ENCODE measurements around the gene ZBTB44.
"Not testable (repeated sequence)": the region's sequence is repeated elsewhere in the genome, so short reads cannot be mapped to it uniquely, and the experiment has no call there.

The ZBTB44 gene

GRCh38 chr11:130194241-130195023 is 120.3 kb downstream of the ZBTB44 start:
- no peak for DNase-seq

- not testable (repeated sequence) for DNase-seq
Measured at GRCh38 chr11:130193551-130193950, 121.2 kb downstream of the ZBTB44 start.

GRCh38 chr11:130192845-130193267 is 121.9 kb downstream of the ZBTB44 start:
- DNase-seq, result no peak

GRCh38 chr11:130191896-130192295 is 122.8 kb downstream of the ZBTB44 start:
- DNase-seq, result no peak

- no peak for DNase-seq
Measured at GRCh38 chr11:130190371-130190881, 124.3 kb downstream of the ZBTB44 start.

DNA sequence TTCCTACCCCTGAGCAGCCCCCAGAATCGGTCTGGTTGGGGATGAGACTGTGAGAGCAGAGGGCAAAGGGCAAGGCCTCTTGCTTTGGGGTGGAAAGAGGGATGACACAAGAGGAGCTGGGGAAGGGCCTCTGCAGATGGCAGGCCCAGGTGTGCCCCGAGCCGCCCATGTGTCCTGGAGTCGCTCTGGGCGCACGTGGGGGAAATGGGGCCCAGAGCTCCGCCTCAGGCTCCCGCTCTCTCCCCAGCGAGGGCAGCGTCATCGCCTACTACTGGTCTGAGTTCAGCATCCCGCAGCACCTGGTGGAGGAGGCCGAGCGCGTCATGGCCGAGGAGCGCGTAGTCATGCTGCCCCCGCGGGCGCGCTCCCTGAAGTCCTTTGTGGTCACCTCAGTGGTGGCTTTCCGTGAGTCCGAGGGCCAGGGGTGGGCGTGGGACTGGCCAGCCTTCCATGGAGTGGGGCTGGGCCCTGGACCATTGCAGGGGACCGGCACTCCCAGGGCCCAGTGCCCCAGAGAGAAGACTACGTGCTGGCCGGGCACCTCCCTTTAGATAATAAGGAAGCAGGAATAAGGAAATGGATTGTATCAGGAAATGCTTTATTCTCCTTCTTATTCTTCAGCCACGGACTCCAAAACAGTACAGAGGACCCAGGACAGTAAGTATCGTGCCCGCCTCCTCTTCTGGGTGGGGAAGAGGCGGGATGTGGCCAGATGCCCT is 125.1 kb downstream of the ZBTB44 start:
- DNase-seq, result no peak

- DNase-seq, result no peak
Measured at GRCh38 chr11:130188585-130189347, 126.0 kb downstream of the ZBTB44 start.

- no peak for DNase-seq
Measured at GRCh38 chr11:130188047-130188446, 126.7 kb downstream of the ZBTB44 start.

DNA sequence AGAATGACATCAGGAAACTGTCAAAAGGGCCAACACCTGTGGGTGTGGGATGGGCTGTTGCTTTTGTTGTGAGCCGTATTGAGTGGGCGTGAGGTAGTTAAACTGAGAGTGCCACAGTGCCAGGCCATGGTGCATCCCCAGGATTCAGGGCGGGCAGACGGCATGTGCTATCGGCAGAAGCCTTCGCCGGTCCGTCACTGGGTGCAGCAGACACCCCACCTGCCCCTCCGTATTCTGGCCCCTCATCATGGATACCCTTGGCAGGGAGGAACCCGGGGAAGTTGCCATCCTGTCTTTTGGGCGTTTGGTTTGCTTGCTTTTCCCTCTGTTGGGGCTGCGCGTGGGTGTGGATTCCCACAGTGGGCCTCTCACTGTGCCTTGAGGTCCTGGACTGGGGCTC is 127.6 kb downstream of the ZBTB44 start:
- DNase-seq, result no peak

DNA sequence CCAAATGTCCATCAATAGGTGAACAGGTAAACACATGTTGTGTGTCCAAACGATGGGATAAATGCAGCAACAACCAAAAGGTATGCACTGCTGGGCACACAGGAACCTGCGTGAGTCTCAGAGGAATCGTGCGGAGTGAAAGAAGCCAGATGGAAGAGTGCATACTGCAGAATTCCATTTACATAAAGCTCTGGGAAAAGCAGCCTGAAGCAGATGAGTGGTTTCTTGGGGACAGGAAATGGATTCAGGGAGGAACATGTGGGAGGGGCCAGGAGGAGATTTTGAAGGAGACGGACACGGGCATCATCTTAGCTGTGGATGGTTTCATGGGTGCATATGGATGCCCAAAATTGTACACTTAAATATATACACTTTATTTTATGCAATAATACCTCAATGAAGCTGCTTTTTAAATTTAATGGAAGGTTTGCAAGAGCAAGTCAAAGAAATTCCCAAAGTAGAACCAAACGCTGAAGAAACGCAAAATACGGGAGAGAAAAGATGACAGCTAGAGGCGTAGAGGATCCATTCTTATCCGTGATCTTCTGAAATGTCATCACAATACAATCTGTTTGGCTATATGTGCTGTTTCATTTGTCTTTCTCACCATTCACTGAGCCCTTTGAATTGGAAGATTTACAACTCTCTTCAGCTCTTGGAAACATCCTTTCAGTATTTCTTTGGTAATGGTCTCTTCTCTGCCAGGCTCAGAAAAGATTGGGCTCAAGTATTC is 130.7 kb downstream of the ZBTB44 start:
- DNase-seq, result no peak

DNA sequence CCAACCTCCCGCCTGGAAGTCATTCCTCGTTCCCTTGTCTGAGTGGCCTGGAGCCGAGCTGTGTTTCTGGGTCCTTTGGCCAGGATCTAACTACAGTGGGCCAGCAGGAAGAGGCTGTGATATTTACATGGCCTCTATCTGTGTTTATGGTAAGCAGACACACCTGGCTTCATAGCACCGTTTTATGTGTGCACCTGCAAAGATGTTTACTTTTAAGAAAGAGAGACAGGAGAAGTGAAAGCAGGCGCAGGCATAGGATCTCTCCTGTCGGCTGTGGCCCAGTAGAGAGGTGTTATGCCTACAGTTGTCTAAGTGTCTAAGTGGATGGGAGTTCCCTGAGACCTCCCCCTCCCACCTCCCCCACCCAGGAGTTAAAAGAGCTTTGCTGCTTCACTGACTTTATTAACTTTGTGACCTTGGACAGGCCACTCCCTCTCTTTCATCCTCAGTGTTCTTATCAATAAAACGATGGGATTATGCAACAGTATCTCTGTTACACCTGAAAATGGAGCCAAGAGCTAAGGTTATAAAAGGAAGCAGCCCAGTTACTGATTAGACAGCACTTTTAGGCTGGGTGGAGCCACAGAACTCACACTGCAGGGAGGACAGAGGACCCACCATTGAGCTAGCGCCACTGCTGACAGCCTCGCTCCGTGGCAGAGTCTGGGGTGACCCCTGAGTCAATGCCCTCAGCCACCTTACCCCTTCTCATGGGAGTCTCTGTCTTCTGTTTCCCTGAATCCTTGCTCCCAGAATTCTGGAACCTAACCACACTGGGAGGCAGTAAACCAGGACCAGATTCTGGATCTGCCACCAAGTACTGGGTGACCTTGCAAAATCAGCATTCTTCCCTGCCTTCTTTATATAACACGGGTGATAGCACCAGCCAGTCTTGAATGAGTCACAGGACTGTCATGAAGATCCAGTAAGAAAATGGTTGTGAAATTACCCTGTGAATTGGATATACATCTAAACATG is 133.1 kb downstream of the ZBTB44 start:
- no peak for DNase-seq

- DNase-seq, result no peak
Measured at GRCh38 chr11:130180896-130181294, 133.8 kb downstream of the ZBTB44 start.

DNA sequence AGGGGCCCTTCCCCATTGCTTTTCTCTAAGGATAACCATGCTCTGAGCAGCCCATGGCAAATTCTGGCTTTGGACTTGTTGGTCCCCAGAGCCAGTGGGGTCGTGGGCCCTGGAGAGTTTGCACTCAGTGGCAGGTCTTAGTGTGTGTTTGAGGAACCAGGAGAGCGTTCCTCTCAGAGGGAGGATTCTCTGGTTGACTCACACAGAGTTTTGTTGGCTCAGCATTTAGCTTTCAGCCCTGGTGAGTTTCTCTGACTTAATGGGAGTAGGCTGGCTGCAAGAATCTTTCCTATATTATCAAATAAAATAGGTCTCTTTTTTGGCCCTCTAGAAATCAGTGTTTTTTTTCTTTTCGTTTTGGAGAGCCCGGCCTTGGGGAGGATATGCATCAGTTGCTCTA is 134.2 kb downstream of the ZBTB44 start:
- DNase-seq, result no peak

- peak; percentile 41 for DNase-seq
Measured at GRCh38 chr11:130179396-130180306, 135.1 kb downstream of the ZBTB44 start.

- DNase-seq, result peak; percentile 87
Measured at GRCh38 chr11:130178441-130179339, 136.0 kb downstream of the ZBTB44 start.

DNA sequence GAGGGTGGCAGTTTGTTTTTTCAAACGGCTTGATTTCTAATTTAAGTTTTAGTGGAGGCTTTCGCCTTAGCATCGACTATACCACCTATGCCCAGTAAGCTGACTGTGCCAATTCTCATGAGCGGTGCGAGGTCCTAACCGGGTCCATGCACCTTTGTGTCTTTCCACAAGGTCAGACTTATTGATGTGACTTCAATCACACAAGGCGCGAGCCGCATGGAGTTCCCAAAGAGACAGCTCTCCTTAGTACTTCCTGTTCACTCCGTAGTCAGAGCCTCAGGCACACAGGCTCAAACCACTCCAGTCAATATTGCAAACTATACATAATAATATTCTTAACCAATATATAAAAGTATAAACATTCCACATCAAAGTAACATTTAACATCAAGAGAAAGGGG is 136.9 kb downstream of the ZBTB44 start:
- no peak for DNase-seq
